Calu3 (cell line): ENCODE measurements around the gene DPP9. TPM values are rescaled to one million over a fixed set of nuclear protein-coding genes. Genes with fewer than 3 reads are reported as not detected.

Experiments
- BruUV-seq: library from RNA; stranded (reverse); fragments of 400-500 nt; replicated peaks from 2 replicates; lab custom pipeline; 2021; lab: Mats Ljungman, UMichigan
- CTCF ChIA-PET: fragments of 300-600 bp; sonication (Branson Sonifier 250); formaldehyde crosslinking; loops from one replicate; lab custom pipeline; 2022; ENCODE audit warnings: antibody characterized with exemption; lab: Charles Lee
- DNase-seq: peaks from one replicate; pipeline ENCODE4 v3.0.0; 2022
- H3K27ac Mint-ChIP-seq: one replicate; pipeline ENCODE4 v1.8.0; 2022; ENCODE audit warnings: mixed read lengths; ENCODE audit not compliant: unreplicated experiment
- H3K27me3 Mint-ChIP-seq: one replicate; pipeline ENCODE4 v1.8.0; 2022; ENCODE audit warnings: mixed read lengths; ENCODE audit not compliant: unreplicated experiment
- H3K36me3 Mint-ChIP-seq: one replicate; pipeline ENCODE4 v1.8.0; 2022; ENCODE audit warnings: mild to moderate bottlenecking, moderate library complexity, mixed read lengths; ENCODE audit not compliant: insufficient read depth, unreplicated experiment
- H3K4me1 Mint-ChIP-seq: one replicate; pipeline ENCODE4 v1.8.0; 2022; ENCODE audit warnings: mild to moderate bottlenecking, low read depth, mixed read lengths; ENCODE audit not compliant: unreplicated experiment
- H3K4me3 Mint-ChIP-seq: one replicate; pipeline ENCODE4 v1.8.0; 2022; ENCODE audit warnings: mild to moderate bottlenecking, low read depth, moderate library complexity, mixed read lengths; ENCODE audit not compliant: unreplicated experiment
- H3K9me3 Mint-ChIP-seq: one replicate; pipeline ENCODE4 v1.8.0; 2022; ENCODE audit warnings: low read depth, mixed read lengths; ENCODE audit not compliant: unreplicated experiment
- CTCF ChIP-seq: fragments of 200-600 bp; IDR thresholded peaks from one replicate; pipeline ENCODE4 v1.8.0; 2022; ENCODE audit warnings: antibody characterized with exemption; ENCODE audit not compliant: unreplicated experiment
- intact Hi-C: fragments of 100-400 bp; cut with micrococcal nuclease; formaldehyde crosslinking; loops from one replicate; pipeline ENCODE4 v1.10.0; 2022; ENCODE audit not compliant: unreplicated experiment
- total RNA-seq: library from RNA; stranded (reverse); gene quantifications from 2 replicates; pipeline ENCODE4 v1.2.3, GENCODE V29; 2022

The DPP9 gene
- total RNA-seq, 1 experiment from 2014 or later, result 59.2 TPM

- intact Hi-C loops, result no loop called here
- no peak overlapping the region for H3K27ac Mint-ChIP-seq
- H3K4me3 Mint-ChIP-seq, result no peak overlapping the region
- TF ChIP-seq CTCF, result no peak
- peaks cover 26% of the 10 kb centered on the region for H3K36me3 Mint-ChIP-seq
- DNase-seq, result no peak
- CTCF ChIA-PET, result no interaction called here
- BruUV-seq, result no TSS peak
- no peaks in the 10 kb centered on the region for H3K4me1 Mint-ChIP-seq
- no peaks in the 10 kb centered on the region for H3K27me3 Mint-ChIP-seq
- H3K9me3 Mint-ChIP-seq, result no peaks in the 10 kb centered on the region
These were observed 50.4 kb downstream of the DPP9 start for GRCh38 chr19:4673216-4673615.

GRCh38 chr19:4671185-4671851 lies 52.3 kb downstream of the DPP9 start:
- peak overlapping the region; percentile 33 for H3K27ac Mint-ChIP-seq
- intact Hi-C loops, result no loop called here
- H3K9me3 Mint-ChIP-seq, result no peaks in the 10 kb centered on the region
- BruUV-seq, result no TSS peak
- no peak for TF ChIP-seq CTCF
- H3K4me1 Mint-ChIP-seq, result no peaks in the 10 kb centered on the region
- CTCF ChIA-PET, result no interaction called here
- peak overlapping the region; percentile 83 for H3K4me3 Mint-ChIP-seq
- no peak for DNase-seq
- peaks cover 41% of the 10 kb centered on the region for H3K36me3 Mint-ChIP-seq
- no peaks in the 10 kb centered on the region for H3K27me3 Mint-ChIP-seq

- CTCF ChIA-PET, result no interaction called here
- intact Hi-C loops, result no loop called here
- no peak for TF ChIP-seq CTCF
- peak within 1 kb of the TSS; percentile 86 for H3K27ac Mint-ChIP-seq
- peak; percentile 91 for DNase-seq
- no peaks in the 10 kb centered on the region for H3K27me3 Mint-ChIP-seq
- peak within 1 kb of the TSS; percentile 83 for H3K4me3 Mint-ChIP-seq
- no TSS peak for BruUV-seq
- H3K4me1 Mint-ChIP-seq, result no peaks in the 10 kb centered on the region
- H3K9me3 Mint-ChIP-seq, result no peaks in the 10 kb centered on the region
- peaks cover 41% of the 10 kb centered on the region for H3K36me3 Mint-ChIP-seq
These were observed 53.7 kb downstream of the DPP9 start, which contains the start of gene MYDGF for GRCh38 chr19:4669723-4670480. Gene MYDGF (minus strand): TSS chr19:4670342. CDS start chr19:4670334, 8 bp downstream.

GRCh38 chr19:4664642-4665041 lies 59.0 kb downstream of the DPP9 start:
- Mint-ChIP-seq H3K9me3 (no peaks in the 10 kb centered on the region), H3K27me3 (no peaks in the 10 kb centered on the region), H3K4me3 (no peak overlapping the region), H3K27ac (no peak overlapping the region), H3K36me3 (peaks cover 62% of the 10 kb centered on the region), H3K4me1 (no peaks in the 10 kb centered on the region)
- no peak for TF ChIP-seq CTCF
- CTCF ChIA-PET, result no interaction called here
- DNase-seq, result no peak
- intact Hi-C loops, result no loop called here
- no TSS peak for BruUV-seq
